Right lobe of liver (tissue), 4 donors: ENCODE data around the gene DPPA5.

Experiments
- CTCF ChIP-seq, 4 donors: fragments of 200-600 bp in 3 of 4; fragments of 450-650 bp in 1 of 4; IDR thresholded peaks; one replicate each; pipeline versions ENCODE4 v1.5.1 to v1.8.0; 2016 to 2022; ENCODE audit warnings: antibody characterized with exemption in 4 of 4, mild to moderate bottlenecking in 2 of 4
- POLR2A ChIP-seq: fragments of 450-650 bp; IDR thresholded peaks from one replicate; pipeline ENCODE4 v1.6.1; 2017; ENCODE audit warnings: antibody characterized with exemption, mild to moderate bottlenecking
- donor health status: DM: no; HTN: no; CAD: no.
- donor health status: DM: no; HTN: no; CAD: no.
- donor health status: DM: no; HTN: yes; CAD: no.

GRCh38 chr6:73348550-73349204, 5.4 kb downstream of the DPPA5 start:
- TF ChIP-seq CTCF (IDR thresholded peaks at IDR 0.05): no peak
- no peak for TF ChIP-seq POLR2A
